Activated T-cell treated with anti-CD3 and anti-CD28 coated beads, Interleukin-2, amount 50 U/mL, for 24 hours (primary cell): ENCODE data around the gene PAFAH1B2.
"Not testable (repeated sequence)": the region's sequence is repeated elsewhere in the genome, so short reads cannot be mapped to it uniquely, and the experiment has no call there.

ENCODE experiments used
- DNase-seq: peaks from one replicate; pipeline ENCODE4 v3.0.0-alpha.2; 2020
- H3K27ac Mint-ChIP-seq: 2 replicates; pipeline ENCODE4 v1.8.0; 2020; ENCODE audit warnings: mild to moderate bottlenecking, mixed read lengths
- H3K27me3 Mint-ChIP-seq: 2 replicates; pipeline ENCODE4 v1.8.0; 2020; ENCODE audit warnings: mixed read lengths
- H3K36me3 Mint-ChIP-seq: 2 replicates; pipeline ENCODE4 v1.8.0; 2020; ENCODE audit warnings: low read depth, mixed read lengths
- H3K4me1 Mint-ChIP-seq: 2 replicates; pipeline ENCODE4 v1.8.0; 2020; ENCODE audit warnings: low read depth, mixed read lengths
- H3K4me3 Mint-ChIP-seq: 2 replicates; pipeline ENCODE4 v1.8.0; 2020; ENCODE audit warnings: mild to moderate bottlenecking, moderate library complexity, mixed read lengths
- H3K9me3 Mint-ChIP-seq: 2 replicates; pipeline ENCODE4 v1.8.0; 2020; ENCODE audit warnings: mixed read lengths

The PAFAH1B2 gene

DNA sequence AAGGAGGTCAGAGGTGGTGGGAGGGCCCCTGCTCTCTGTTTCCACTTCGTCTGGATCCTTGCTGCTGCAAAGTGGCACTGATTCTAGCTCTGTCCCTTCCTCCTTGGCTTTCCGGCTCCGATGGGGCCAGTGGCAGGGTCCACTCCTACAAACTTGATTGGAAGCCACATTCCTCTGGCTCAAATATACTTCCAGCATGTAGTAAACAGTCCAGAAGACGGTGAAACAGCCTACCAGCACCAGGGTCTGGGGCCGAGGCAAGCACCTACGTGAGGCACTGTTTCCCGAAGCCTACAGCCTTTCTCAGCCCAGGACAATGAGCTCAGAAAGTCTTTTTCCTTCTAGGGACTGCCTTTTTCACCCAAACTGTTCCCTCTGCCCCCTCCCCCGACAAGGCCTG is 62.0 kb downstream of the PAFAH1B2 start:
- DNase-seq, H3K4me1 Mint-ChIP-seq, H3K27ac Mint-ChIP-seq, H3K9me3 Mint-ChIP-seq, H3K4me3 Mint-ChIP-seq, H3K27me3 Mint-ChIP-seq: not testable (repeated sequence)
- peaks cover 59% of the 10 kb centered on the region for H3K36me3 Mint-ChIP-seq

DNA sequence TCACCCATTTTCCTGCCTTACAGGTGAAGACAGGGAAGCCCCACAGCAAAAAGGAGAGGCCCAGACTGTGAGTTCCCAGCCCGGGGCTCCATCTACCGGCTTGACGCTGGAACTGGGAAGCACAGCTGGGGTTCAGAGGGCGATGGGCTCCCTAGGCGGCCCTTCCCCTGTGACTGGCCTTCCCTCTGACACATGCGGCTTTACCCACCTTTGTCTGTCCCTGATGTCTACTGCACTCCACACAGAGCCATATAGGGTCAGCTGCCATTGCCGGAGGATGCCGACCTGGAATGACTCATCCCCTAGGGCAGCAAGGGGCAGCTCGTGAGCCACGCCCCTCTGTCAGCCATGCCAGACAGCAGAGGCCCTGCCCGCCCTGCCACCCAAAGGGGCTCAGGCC is 62.8 kb downstream of the PAFAH1B2 start:
- H3K9me3 Mint-ChIP-seq, H3K4me1 Mint-ChIP-seq, H3K27ac Mint-ChIP-seq, DNase-seq, H3K27me3 Mint-ChIP-seq, H3K4me3 Mint-ChIP-seq: not testable (repeated sequence)
- peaks cover 67% of the 10 kb centered on the region for H3K36me3 Mint-ChIP-seq

DNA sequence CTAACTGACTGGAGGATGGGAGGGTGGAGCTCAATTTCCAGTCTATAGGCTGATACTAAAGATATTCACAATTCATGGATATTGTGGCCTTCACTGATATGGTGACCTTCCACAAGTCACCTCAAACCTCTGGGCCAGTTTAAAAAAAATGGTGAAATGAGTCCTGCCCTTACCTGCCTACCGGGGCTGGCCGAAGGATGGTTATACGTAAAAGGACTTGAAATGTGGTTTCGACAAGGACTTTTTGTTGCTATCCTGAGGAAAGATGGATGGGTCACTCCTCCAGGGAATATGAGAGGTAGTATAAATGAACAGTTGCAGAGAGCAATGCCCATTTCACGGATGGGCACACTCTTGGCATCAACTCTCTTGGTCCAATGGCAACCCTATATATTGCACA is 63.4 kb downstream of the PAFAH1B2 start:
- H3K9me3 Mint-ChIP-seq, H3K4me1 Mint-ChIP-seq, H3K27ac Mint-ChIP-seq, H3K4me3 Mint-ChIP-seq, H3K27me3 Mint-ChIP-seq, DNase-seq: not testable (repeated sequence)
- peaks cover 72% of the 10 kb centered on the region for H3K36me3 Mint-ChIP-seq

DNA sequence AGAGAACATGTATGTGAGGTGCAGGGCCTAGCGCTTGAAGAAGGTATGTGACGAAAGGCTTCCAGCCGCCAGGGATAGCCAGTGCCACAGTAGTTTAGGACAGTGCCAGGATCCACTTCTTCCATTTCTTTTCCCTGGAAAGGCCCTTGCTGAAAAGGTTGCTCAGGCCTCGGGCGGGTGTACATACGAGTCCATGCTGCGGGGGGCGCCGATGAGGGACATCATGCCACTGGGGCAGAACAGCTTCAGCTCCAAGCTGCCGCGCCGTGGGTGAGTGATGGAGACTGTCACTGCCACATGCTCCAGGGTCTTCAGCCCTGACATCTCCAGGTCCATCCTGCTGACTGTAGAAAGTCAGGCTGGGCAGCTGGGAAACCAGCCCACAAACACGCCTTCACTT is 64.6 kb downstream of the PAFAH1B2 start:
- not testable (repeated sequence) for H3K9me3 Mint-ChIP-seq, H3K27ac Mint-ChIP-seq, H3K27me3 Mint-ChIP-seq, DNase-seq, H3K4me1 Mint-ChIP-seq, H3K4me3 Mint-ChIP-seq
- H3K36me3 Mint-ChIP-seq, result peaks cover 74% of the 10 kb centered on the region

DNA sequence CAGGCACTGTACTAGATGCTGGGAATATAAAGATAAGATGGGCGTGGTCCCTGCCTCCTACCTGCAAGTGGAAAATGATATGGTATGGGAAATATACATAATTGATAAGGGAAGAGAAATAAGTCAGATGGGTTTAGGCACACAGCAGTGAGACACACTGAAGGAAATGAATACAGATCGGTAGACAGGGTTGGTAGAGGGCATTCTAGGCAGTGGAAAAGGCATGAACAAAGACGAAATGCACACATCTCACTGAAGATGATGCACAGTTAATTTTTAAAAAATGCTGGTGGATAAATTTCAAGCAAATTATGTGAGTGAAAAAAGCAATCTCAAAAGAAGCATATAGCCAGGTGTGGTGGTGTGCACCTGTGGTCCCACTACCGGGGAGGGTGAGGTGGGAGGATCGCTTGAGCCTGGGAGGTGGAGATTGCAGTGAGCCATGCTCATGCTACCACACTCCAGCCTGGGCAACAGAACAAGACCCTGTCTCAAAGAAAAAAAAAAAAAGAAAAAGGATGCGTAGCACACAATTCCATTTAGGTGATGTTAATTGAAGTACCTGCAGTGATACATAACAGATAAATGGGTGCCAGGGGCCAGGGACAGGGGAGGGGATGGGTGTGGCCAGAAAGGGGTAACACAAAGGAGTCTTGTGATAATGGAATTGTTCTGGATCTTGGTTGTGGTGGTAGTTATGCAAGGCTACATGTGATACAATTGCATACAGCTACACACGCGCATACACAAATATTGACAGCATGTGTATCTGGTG is 65.5 kb downstream of the PAFAH1B2 start:
- peak overlapping the region; percentile 5 for H3K27ac Mint-ChIP-seq
- H3K36me3 Mint-ChIP-seq, result peaks cover 72% of the 10 kb centered on the region
- H3K4me3 Mint-ChIP-seq, DNase-seq, H3K4me1 Mint-ChIP-seq, H3K9me3 Mint-ChIP-seq, H3K27me3 Mint-ChIP-seq: not testable (repeated sequence)

DNA sequence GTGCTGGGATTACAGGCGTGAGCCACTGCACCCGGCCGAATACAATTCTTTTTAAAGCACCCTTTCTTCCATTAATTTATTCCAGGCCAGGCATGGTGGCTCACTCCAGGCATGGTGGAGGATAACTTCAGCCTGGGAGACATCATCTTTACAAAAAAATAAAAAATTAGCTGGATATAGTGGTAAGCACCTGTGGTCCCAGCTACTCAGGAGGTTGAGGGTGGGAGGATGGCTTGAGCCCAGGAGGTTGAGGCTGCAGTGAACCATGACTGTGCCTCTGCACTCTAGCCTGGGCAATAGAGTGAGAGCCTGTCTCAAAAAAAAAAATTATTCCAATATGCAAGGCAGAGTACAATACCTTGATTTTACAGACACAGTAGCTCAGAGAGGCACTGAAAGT is 66.5 kb downstream of the PAFAH1B2 start:
- Mint-ChIP-seq H3K4me3 (no peak overlapping the region), H3K4me1 (peaks cover 3% of the 10 kb centered on the region), H3K27ac (peak overlapping the region; percentile 63), H3K36me3 (peaks cover 70% of the 10 kb centered on the region), H3K27me3 (no peaks in the 10 kb centered on the region), H3K9me3 (no peaks in the 10 kb centered on the region)
- no peak for DNase-seq

DNA sequence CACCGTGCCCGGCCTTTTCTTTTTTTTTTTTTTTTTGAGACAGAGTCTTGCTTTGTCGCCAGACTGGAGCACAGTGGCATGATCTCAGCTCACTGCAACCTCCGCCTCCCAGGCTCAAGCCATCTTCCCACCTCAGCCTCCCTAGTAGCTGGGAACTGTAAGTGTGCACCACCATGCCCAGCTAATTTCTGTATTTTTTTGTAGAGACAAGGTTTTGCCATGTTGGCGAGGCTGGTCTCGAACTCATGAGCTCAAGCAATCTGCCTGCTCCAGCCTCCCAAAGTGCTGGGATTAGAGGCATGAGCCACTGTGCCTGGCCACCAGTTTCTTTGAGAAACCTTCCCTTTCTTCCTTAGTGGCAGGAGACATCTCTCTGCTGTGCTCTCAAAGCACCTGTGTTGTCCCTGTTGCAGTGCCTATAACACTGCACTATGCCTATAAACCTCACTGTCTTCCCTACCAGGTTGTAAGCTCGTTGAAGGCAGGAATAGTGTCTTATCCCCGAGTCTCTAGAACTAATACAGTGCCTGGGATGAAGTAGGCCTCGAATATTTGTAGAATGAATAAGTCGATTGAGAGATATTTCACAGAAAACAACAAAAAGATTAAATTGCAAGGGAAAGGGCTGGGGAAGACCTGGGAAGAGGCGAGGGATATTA is 68.7 kb downstream of the PAFAH1B2 start:
- H3K9me3 Mint-ChIP-seq, result no peaks in the 10 kb centered on the region
- H3K27ac Mint-ChIP-seq, result peak overlapping the region; percentile 38
- DNase-seq, result no peak
- peaks cover 8% of the 10 kb centered on the region for H3K4me1 Mint-ChIP-seq
- H3K4me3 Mint-ChIP-seq, result no peak overlapping the region
- H3K36me3 Mint-ChIP-seq, result peaks cover 85% of the 10 kb centered on the region
- H3K27me3 Mint-ChIP-seq, result no peaks in the 10 kb centered on the region

DNA sequence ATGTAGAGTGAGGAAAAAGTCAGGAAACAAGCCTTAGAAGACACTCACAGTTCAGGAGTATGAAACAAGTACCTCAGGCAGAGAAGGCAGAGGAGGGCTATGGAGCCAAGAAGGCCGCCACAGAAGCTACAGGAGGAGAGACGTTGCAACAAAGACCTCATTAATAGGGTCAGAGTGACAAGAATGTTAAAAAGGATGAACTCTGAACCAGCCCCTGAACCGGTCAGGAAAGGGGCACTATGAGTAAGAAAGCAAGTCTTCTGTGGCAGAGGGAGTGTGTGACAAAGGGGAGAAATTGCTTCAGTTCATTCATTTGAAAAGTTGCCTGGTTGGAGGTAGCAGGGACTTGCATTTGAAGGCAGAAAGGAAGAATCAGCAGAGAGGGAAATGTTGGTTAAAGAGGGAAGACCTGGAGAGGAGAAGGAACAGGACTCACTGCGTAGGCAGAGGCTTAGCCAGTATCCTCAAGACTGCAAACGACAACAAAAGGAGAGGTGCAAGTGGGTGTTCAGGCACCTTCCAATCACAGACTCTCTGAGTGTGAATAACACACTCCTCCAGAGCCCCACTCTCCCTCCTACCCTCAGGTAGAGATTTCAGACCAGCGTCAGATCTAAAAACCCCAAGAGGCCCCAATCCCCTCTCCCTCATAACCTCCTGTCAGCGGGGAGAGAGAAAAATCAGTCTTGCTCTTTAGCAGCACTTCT is 70.5 kb downstream of the PAFAH1B2 start:
- Mint-ChIP-seq H3K27me3 (no peaks in the 10 kb centered on the region), H3K4me3 (no peak overlapping the region), H3K4me1 (peaks cover 9% of the 10 kb centered on the region), H3K9me3 (no peaks in the 10 kb centered on the region), H3K36me3 (peaks cover 95% of the 10 kb centered on the region), H3K27ac (peak overlapping the region; percentile 35)
- no peak for DNase-seq

DNA sequence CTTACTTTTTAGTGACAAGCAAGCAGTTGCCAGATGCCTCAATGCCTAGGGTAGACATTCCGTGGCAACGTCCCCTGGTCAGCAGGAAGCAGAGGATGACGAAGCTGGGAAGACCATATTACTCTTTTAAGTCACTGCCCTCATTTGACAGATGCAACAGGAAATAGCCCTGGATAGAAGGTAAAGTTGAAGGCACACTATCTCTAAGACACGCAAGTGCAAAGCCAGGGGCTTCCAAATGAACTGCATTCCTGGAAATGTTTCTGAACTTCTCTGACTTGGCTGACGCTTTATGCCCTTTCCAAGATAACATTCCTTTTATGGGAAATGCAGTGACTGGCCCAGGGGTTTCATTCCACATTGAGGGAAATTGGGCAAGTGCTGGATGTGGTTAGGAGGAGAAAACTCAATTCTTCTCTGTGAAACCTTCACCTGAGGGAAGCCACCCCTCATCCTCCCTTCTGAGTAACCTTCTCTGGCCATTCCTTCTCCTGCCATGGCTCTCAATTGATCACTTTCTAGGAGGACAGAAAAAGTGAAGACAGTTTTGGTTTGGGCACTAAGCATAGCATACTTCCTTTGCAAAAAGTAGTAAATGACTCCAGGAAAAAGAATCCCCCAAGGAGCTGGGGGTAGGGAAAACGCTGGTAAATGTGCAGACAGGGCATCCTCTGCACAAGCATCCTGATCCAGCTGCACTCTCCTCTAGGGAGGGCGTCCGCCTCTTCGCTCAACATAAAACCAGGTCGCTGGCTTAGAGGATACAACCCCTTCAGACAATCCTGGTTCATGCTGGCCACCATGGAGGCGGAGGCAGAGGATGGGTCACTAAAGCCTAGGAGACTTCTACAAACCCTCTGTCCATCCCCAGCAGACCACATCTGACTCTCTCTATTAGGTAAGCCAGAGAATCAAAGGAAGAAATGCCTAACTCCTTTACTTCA is 73.3 kb downstream of the PAFAH1B2 start:
- H3K9me3 Mint-ChIP-seq, result no peaks in the 10 kb centered on the region
- no peak overlapping the region for H3K4me3 Mint-ChIP-seq
- peaks cover 94% of the 10 kb centered on the region for H3K36me3 Mint-ChIP-seq
- H3K27me3 Mint-ChIP-seq, result no peaks in the 10 kb centered on the region
- no peak for DNase-seq
- peaks cover 6% of the 10 kb centered on the region for H3K4me1 Mint-ChIP-seq
- peak overlapping the region; percentile 83 for H3K27ac Mint-ChIP-seq

DNA sequence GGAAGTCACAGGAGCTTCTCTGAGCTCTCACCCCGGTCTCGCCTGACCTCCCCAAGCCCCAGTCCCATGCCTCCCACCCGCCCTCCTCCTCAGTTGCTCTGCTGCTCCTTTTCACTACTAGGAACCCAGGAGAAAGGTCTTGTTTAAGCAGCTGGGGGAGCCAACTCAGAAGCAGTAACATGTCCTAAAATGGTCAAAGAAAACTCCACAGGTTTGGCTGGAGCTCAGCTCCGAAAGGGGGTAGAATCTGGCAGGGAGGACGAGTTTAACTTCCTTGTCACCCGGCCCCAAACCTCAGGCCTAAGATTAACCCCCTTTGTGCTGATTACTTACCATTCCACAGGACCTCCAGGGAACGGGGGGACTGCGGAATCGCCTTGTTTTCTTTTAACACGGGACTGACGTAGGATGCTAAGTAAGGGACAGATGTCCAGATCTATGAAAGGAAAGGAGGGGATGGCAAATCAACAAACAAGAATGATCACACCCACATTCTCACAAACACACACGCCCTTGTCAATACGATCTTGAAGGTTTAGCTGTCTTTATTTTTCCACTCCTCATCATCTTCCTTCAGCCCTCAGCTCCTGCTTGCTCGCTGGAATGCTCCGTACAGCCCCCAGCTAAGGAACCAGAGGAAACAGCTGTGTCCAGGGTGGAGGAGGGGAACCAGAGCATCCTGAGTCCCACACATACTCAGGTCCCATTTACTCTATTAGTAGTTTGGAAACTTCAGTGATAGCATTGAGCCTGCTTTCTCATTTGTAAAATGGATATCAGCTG is 74.2 kb downstream of the PAFAH1B2 start:
- H3K4me3 Mint-ChIP-seq, result no peak overlapping the region
- no peak for DNase-seq
- H3K27me3 Mint-ChIP-seq, result no peaks in the 10 kb centered on the region
- peak overlapping the region; percentile 34 for H3K27ac Mint-ChIP-seq
- no peaks in the 10 kb centered on the region for H3K9me3 Mint-ChIP-seq
- peaks cover 6% of the 10 kb centered on the region for H3K4me1 Mint-ChIP-seq
- peaks cover 94% of the 10 kb centered on the region for H3K36me3 Mint-ChIP-seq

DNA sequence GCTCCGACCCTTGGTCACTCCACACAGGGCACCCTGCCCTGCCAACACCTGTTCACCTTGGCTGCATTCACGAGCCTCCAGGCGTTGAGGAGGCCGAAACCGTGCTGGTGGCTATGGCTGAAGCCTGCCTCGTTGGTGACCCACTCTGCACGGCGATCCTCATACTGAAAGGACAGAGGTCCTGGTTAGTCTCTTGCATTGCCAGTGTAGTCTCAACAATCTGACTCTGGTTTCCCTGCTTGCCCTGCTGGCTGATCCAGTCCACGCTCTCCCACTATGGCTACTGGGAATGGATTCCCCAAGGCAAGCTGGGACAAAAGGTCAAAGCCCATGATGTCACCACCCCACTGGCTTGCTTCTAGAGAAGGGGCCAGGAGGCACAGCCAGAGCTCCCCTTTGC is 74.9 kb downstream of the PAFAH1B2 start:
- no peaks in the 10 kb centered on the region for H3K27me3 Mint-ChIP-seq
- no peak overlapping the region for H3K4me3 Mint-ChIP-seq
- H3K4me1 Mint-ChIP-seq, result peaks cover 6% of the 10 kb centered on the region
- peaks cover 97% of the 10 kb centered on the region for H3K36me3 Mint-ChIP-seq
- peak overlapping the region; percentile 28 for H3K27ac Mint-ChIP-seq
- DNase-seq, result no peak
- no peaks in the 10 kb centered on the region for H3K9me3 Mint-ChIP-seq

DNA sequence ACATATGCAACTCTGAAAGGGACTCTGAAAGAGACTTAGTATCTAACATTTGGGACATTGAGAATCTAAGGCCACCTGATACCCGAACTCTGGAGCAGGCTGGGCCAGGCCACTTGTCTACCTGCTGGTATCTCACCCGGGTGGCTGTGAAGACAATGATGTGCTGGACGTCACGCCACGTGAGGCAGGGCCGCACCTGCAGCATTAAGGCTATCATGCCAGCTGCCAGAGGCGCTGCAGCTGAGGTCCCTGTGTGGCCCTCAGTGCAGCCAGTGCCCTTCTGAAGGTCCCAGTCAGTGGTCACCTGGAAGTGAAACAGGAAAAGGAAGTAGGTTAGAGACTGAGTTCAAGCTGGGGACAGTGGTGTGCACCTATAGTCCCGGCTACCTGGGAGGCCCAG is 75.4 kb downstream of the PAFAH1B2 start:
- peaks cover 97% of the 10 kb centered on the region for H3K36me3 Mint-ChIP-seq
- H3K4me3 Mint-ChIP-seq, result no peak overlapping the region
- no peak for DNase-seq
- peaks cover 6% of the 10 kb centered on the region for H3K4me1 Mint-ChIP-seq
- no peaks in the 10 kb centered on the region for H3K9me3 Mint-ChIP-seq
- H3K27me3 Mint-ChIP-seq, result no peaks in the 10 kb centered on the region
- peak overlapping the region; percentile 28 for H3K27ac Mint-ChIP-seq

DNA sequence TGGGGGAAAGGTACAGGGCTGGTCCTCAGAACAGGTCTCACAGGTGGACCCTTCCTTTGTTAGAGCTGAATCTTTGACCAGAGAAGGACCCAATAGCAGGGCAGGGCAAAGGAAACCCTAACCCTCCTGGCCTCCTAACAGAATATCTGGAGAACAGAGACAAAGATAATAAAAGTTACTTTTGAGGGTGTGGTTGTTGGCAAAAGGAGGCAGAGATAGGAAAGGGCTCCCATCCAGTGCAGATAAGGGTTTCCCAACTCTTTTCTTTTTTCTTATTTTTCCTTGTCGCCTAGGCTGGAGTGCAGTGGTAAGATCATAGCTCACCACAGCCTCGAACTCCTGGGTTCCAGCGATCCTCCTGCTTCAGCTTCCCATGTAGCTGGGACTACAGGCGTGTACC is 75.9 kb downstream of the PAFAH1B2 start:
- Mint-ChIP-seq H3K4me1 (peaks cover 6% of the 10 kb centered on the region), H3K27me3 (no peaks in the 10 kb centered on the region), H3K9me3 (no peaks in the 10 kb centered on the region), H3K4me3 (no peak overlapping the region), H3K27ac (peak overlapping the region; percentile 47), H3K36me3 (peaks cover 97% of the 10 kb centered on the region)
- DNase-seq, result no peak
